Islet of Langerhans (tissue), 1 donor: ENCODE measurements around the gene PLAAT3.
"Not testable (repeated sequence)": the region's sequence is repeated elsewhere in the genome, so short reads cannot be mapped to it uniquely, and the experiment has no call there.

ENCODE experiments used
- FAIRE-seq: peaks from one replicate; lab custom pipeline; 2011; peaks lifted over from hg19 to GRCh38; lab: Jason Lieb, UNC

Gene PLAAT3

GRCh38 chr11:63537293-63538101 is 76.7 kb downstream of the PLAAT3 start:
- no peak for FAIRE-seq

- FAIRE-seq: peak; percentile 86
Measured at GRCh38 chr11:63536669-63537292, 77.5 kb downstream of the PLAAT3 start, which contains the start of gene PLAAT4. PLAAT4 (plus strand) TSS chr11:63536808; CDS start chr11:63536869, 61 bp downstream.

- no peak for FAIRE-seq
Measured at GRCh38 chr11:63535734-63536133, 78.5 kb downstream of the PLAAT3 start.

GRCh38 chr11:63534895-63535461 is 79.3 kb downstream of the PLAAT3 start:
- FAIRE-seq: no peak

- FAIRE-seq: no peak
Measured at GRCh38 chr11:63534076-63534475, 80.2 kb downstream of the PLAAT3 start.

GRCh38 chr11:63532799-63533475 is 81.3 kb downstream of the PLAAT3 start:
- no peak for FAIRE-seq

GRCh38 chr11:63532117-63532516 is 82.1 kb downstream of the PLAAT3 start:
- no peak for FAIRE-seq

GRCh38 chr11:63531074-63531792 is 83.0 kb downstream of the PLAAT3 start:
- FAIRE-seq: not testable (repeated sequence)

- FAIRE-seq: no peak
Measured at GRCh38 chr11:63530021-63530420, 84.2 kb downstream of the PLAAT3 start.

- not testable (repeated sequence) for FAIRE-seq
Measured at GRCh38 chr11:63529373-63529772, 84.9 kb downstream of the PLAAT3 start.

- FAIRE-seq: not testable (repeated sequence)
Measured at GRCh38 chr11:63528729-63529278, 85.4 kb downstream of the PLAAT3 start.

- not testable (repeated sequence) for FAIRE-seq
Measured at GRCh38 chr11:63528156-63528555, 86.1 kb downstream of the PLAAT3 start.

GRCh38 chr11:63527667-63528066 is 86.6 kb downstream of the PLAAT3 start:
- FAIRE-seq: no peak
